ENCODE data around the gene VLDLR.

The VLDLR gene

GRCh38 chr9:2621722-2622460 lies at the start of gene VLDLR:
Gene VLDLR (plus strand): TSS chr9:2621787. CDS start chr9:2622190, 403 bp downstream.
- DNase-seq, result peak in 1 of 2 experiments; percentile 25

- DNase-seq, result no peak
Observed at GRCh38 chr9:2574203-2574602, 47.4 kb upstream of the VLDLR start.

- no peak for DNase-seq
Observed at GRCh38 chr9:2576631-2577030, 45.0 kb upstream of the VLDLR start.

GRCh38 chr9:2583308-2584013 lies 38.1 kb upstream of the VLDLR start:
- DNase-seq, result no peak

GRCh38 chr9:2591967-2592366 lies 29.6 kb upstream of the VLDLR start:
- DNase-seq, result no peak

GRCh38 chr9:2593744-2594143 lies 27.8 kb upstream of the VLDLR start:
- DNase-seq, result no peak

GRCh38 chr9:2595973-2596372 lies 25.6 kb upstream of the VLDLR start:
- no peak for DNase-seq

GRCh38 chr9:2597483-2597882 lies 24.1 kb upstream of the VLDLR start:
- no peak for DNase-seq

GRCh38 chr9:2599896-2600295 lies 21.7 kb upstream of the VLDLR start:
- DNase-seq, result no peak

GRCh38 chr9:2600307-2600706 lies 21.3 kb upstream of the VLDLR start:
- DNase-seq, result no peak

GRCh38 chr9:2601785-2602378 lies 19.7 kb upstream of the VLDLR start:
- DNase-seq, result no peak

- DNase-seq, result no peak
Observed at GRCh38 chr9:2602704-2603116, 18.9 kb upstream of the VLDLR start.

GRCh38 chr9:2603621-2604020 lies 18.0 kb upstream of the VLDLR start:
- no peak for DNase-seq

GRCh38 chr9:2605246-2605645 lies 16.3 kb upstream of the VLDLR start:
- DNase-seq, result no peak

GRCh38 chr9:2608276-2608675 lies 13.3 kb upstream of the VLDLR start:
- no peak for DNase-seq

GRCh38 chr9:2610985-2611384 lies 10.6 kb upstream of the VLDLR start:
- no peak for DNase-seq

GRCh38 chr9:2611961-2612360 lies 9.6 kb upstream of the VLDLR start:
- no peak for DNase-seq

GRCh38 chr9:2613730-2614271 lies 7.8 kb upstream of the VLDLR start:
- DNase-seq, result no peak

- DNase-seq, result no peak
Observed at GRCh38 chr9:2615497-2615896, 6.1 kb upstream of the VLDLR start.

- no peak for DNase-seq
Observed at GRCh38 chr9:2616692-2617377, 4.8 kb upstream of the VLDLR start.

GRCh38 chr9:2618289-2618688 lies 3.3 kb upstream of the VLDLR start:
- DNase-seq, result no peak

GRCh38 chr9:2620919-2621721 lies 467 bp upstream of the VLDLR start:
- DNase-seq, result peak; percentile 22 to 40
